Natural killer cell (primary cell): Measurements from ENCODE around the gene CALML6. TPM values are rescaled to one million over a fixed set of nuclear protein-coding genes. Genes with fewer than 3 reads are reported as not detected.

ENCODE experiments used
- ATAC-seq, 3 donors: fragments of 150-1000 bp in 2 of 3; fragments of 200-7000 bp in 1 of 3; cut with Tn5 transposase; 1 replicate in 1 of 3; 2 replicates in 2 of 3; pipeline ENCODE4 v1.10.0; 2021; ENCODE audit warnings: mild to moderate bottlenecking in 2 of 3, moderate library complexity in 2 of 3
- DNase-seq, 2 donors: peaks; one replicate each; pipeline versions ENCODE4 v3.0.0 to v3.0.0-alpha.2; 2013 to 2021; ENCODE audit warnings: mixed read lengths in 1 of 2
- H3K27ac ChIP-seq: one replicate; pipeline ENCODE4 v1.5.1; 2013; ENCODE audit warnings: mild to moderate bottlenecking, low read length
- H3K27me3 ChIP-seq: one replicate; pipeline ENCODE4 v1.6.1; 2013; ENCODE audit warnings: low read length; ENCODE audit not compliant: control insufficient read depth, insufficient read depth
- H3K36me3 ChIP-seq: one replicate; pipeline ENCODE4 v1.6.1; 2013; ENCODE audit warnings: low read length; ENCODE audit not compliant: control insufficient read depth, insufficient read depth
- H3K4me1 ChIP-seq: one replicate; pipeline ENCODE4 v1.6.1; 2013; ENCODE audit warnings: low read length; ENCODE audit not compliant: control insufficient read depth, insufficient read depth
- H3K4me3 ChIP-seq: one replicate; pipeline ENCODE4 v1.5.1; 2013; ENCODE audit warnings: low read length
- H3K9me3 ChIP-seq: one replicate; pipeline ENCODE4 v1.6.1; 2013; ENCODE audit warnings: low read length; ENCODE audit not compliant: control insufficient read depth, insufficient read depth
- H3K27ac Mint-ChIP-seq, 2 donors: one replicate each; pipeline ENCODE4 v1.8.0; 2022; ENCODE audit warnings: mild to moderate bottlenecking in 2 of 2, mixed read lengths in 2 of 2, moderate library complexity in 1 of 2
- H3K27me3 Mint-ChIP-seq, 2 donors: one replicate each; pipeline ENCODE4 v1.8.0; 2022; ENCODE audit warnings: low read depth in 2 of 2, mixed read lengths in 2 of 2
- H3K36me3 Mint-ChIP-seq: one replicate; pipeline ENCODE4 v1.8.0; 2022; ENCODE audit warnings: mixed read lengths
- H3K4me1 Mint-ChIP-seq, 2 donors: one replicate each; pipeline ENCODE4 v1.8.0; 2022; ENCODE audit warnings: mixed read lengths in 2 of 2
- H3K4me3 Mint-ChIP-seq: one replicate; pipeline ENCODE4 v1.8.0; 2022; ENCODE audit warnings: mild to moderate bottlenecking, moderate library complexity, mixed read lengths
- H3K9me3 Mint-ChIP-seq, 2 donors: one replicate each; pipeline ENCODE4 v1.8.0; 2022; ENCODE audit warnings: mixed read lengths in 2 of 2
- CTCF ChIP-seq: fragments of 200-600 bp; IDR thresholded peaks from one replicate; pipeline ENCODE4 v1.8.0; 2022; ENCODE audit warnings: antibody characterized with exemption
- WGBS: methylation state at CpG from one replicate; pipeline ENCODE4 v1.1.7; 2013; ENCODE audit warnings: missing lambda C conversion rate; ENCODE audit not compliant: insufficient coverage; 5-methylcytosine and 5-hydroxymethylcytosine counted together
- intact Hi-C: fragments of 100-400 bp; cut with micrococcal nuclease; formaldehyde crosslinking; loops from one replicate; pipeline ENCODE4 v1.14.2; 2022
- total RNA-seq, 4 donors: library from RNA; stranded (reverse); fragments of 120-200 nt in 1 of 4; gene quantifications; one replicate each; pipeline versions ENCODE4 v1.2.3 to v1.2.4, GENCODE V29; 2013 to 2022

The CALML6 gene
- total RNA-seq, 3 donors from 2014 or later (not counting 1 experiment from before 2014, with no cell fraction given), result 2.1 to 3.9 (median 2.9) TPM

GRCh38 chr1:1924386-1924785 lies 9.3 kb downstream of the CALML6 start:
- H3K9me3 ChIP-seq, result no peaks in the 10 kb centered on the region
- H3K4me3 ChIP-seq, result no peak overlapping the region
- WGBS, result 53% methylated on average over 16 of the region's 18 CpGs
- Mint-ChIP-seq H3K4me1 (peaks cover 0 to 4% of the 10 kb centered on the region in 2 donors), H3K36me3 (no peaks in the 10 kb centered on the region), H3K27ac (no peak overlapping the region), H3K27me3 (no peaks in the 10 kb centered on the region), H3K9me3 (no peaks in the 10 kb centered on the region), H3K4me3 (no peak overlapping the region)
- ATAC-seq (no peak), DNase-seq (no peak)
- intact Hi-C loops, result no loop called here
- no peak for TF ChIP-seq CTCF
- H3K27me3 ChIP-seq, result no peaks in the 10 kb centered on the region
- no peaks in the 10 kb centered on the region for H3K36me3 ChIP-seq
- peaks cover 7% of the 10 kb centered on the region for H3K4me1 ChIP-seq
- no peak overlapping the region for H3K27ac ChIP-seq

- H3K9me3 ChIP-seq, result no peaks in the 10 kb centered on the region
- TF ChIP-seq CTCF, result no peak
- no peaks in the 10 kb centered on the region for H3K27me3 ChIP-seq
- H3K36me3 Mint-ChIP-seq, result no peaks in the 10 kb centered on the region
- H3K4me1 Mint-ChIP-seq, result no peaks in the 10 kb centered on the region
- H3K27ac ChIP-seq, result no peak overlapping the region
- 92% methylated on average over 21 of the region's 21 CpGs for whole genome bisulfite sequencing
- no peak overlapping the region for H3K27ac Mint-ChIP-seq
- ATAC-seq (no peak), DNase-seq (no peak)
- H3K4me1 ChIP-seq, result peaks cover 2% of the 10 kb centered on the region
- H3K9me3 Mint-ChIP-seq, result no peaks in the 10 kb centered on the region
- H3K4me3 ChIP-seq, result no peak overlapping the region
- no peak overlapping the region for H3K4me3 Mint-ChIP-seq
- no peaks in the 10 kb centered on the region for H3K27me3 Mint-ChIP-seq
- intact Hi-C loops, result no loop called here
- H3K36me3 ChIP-seq, result no peaks in the 10 kb centered on the region
Observed at GRCh38 chr1:1924849-1925248, 9.8 kb downstream of the CALML6 start.

DNA sequence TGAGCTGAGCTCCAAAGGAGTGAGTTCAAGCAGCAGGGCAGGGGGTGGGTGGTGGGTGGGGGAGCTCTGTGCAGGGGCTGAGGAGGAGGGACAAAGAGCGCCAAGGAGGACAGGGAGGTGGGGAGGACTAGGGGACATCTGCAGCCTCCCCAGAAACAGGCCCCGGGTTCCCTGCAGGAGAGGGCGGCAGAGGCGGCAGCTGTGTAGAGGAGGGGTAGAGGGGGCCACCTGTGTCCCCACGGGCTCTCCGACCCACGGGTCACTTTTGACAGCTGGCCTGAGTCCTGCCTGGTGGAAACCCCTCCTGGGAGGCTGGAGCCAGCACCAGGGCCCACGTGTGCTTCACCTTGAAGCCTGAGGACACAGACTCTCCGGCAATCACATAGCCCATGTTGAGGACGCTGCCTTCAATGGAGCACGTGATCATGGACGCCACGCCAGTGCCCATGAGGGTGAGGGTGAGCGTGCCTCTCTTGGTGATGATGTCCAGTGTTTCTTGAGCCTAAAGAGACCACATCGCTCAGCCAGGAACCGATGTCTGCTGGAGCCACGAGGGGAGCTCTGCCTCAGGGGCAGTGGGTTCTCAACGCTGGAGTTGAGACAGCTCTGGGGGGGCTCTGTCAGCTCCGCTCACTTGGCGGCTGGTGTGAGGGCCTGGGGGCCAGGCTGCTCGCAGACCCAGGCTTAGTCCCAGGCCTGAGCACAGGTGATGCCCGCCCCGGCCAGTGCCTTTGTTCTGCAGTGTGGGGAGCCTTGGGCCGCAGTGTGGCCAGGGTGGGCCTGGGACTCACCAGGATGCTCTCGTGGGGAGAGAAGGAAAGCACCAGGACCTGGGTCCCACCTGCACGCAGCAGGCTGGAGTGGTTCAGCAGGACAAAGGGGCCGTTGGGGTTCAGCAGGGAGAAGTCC lies 10.6 kb downstream of the CALML6 start:
- no peaks in the 10 kb centered on the region for H3K27me3 ChIP-seq
- Mint-ChIP-seq H3K27ac (no peak overlapping the region), H3K27me3 (no peaks in the 10 kb centered on the region), H3K36me3 (no peaks in the 10 kb centered on the region), H3K9me3 (no peaks in the 10 kb centered on the region), H3K4me1 (no peaks in the 10 kb centered on the region), H3K4me3 (no peak overlapping the region)
- no peak overlapping the region for H3K27ac ChIP-seq
- WGBS, result 86% methylated on average over 27 of the region's 27 CpGs
- H3K4me1 ChIP-seq, result no peaks in the 10 kb centered on the region
- H3K9me3 ChIP-seq, result no peaks in the 10 kb centered on the region
- ATAC-seq, result no peak
- no peaks in the 10 kb centered on the region for H3K36me3 ChIP-seq
- TF ChIP-seq CTCF, result no peak
- no peak overlapping the region for H3K4me3 ChIP-seq
- DNase-seq, result no peak
- intact Hi-C loops, result no loop called here
